VCaP (cell line): ENCODE measurements around the gene NME3.

Experiments
- H3K27ac ChIP-seq: fragments of 450-650 bp; 2 replicates; pipeline ENCODE4 v1.5.1; 2017
- CTCF ChIP-seq: fragments of 450-650 bp; conservative IDR thresholded peaks from 2 replicates; pipeline ENCODE4 v1.5.1; 2017; ENCODE audit warnings: mild to moderate bottlenecking, moderate library complexity

NME3 gene

GRCh38 chr16:1771188-1771863 is at the start of gene NME3:
NME3 (minus strand) TSS chr16:1771543; CDS start chr16:1771534, 9 bp downstream.
- TF ChIP-seq CTCF, result no peak
- H3K27ac ChIP-seq, result peak within 1 kb of the TSS; percentile 88

GRCh38 chr16:1820946-1821290 is 49.6 kb upstream of the NME3 start:
- TF ChIP-seq CTCF, result no peak
- no peak overlapping the region for H3K27ac ChIP-seq

- no peak overlapping the region for H3K27ac ChIP-seq
- TF ChIP-seq CTCF, result no peak
Measured at GRCh38 chr16:1820096-1820945, 49.0 kb upstream of the NME3 start.

GRCh38 chr16:1819611-1820010 is 48.3 kb upstream of the NME3 start:
- no peak overlapping the region for H3K27ac ChIP-seq
- TF ChIP-seq CTCF, result no peak

- TF ChIP-seq CTCF, result no peak
- no peak overlapping the region for H3K27ac ChIP-seq
Measured at GRCh38 chr16:1818873-1819525, 47.7 kb upstream of the NME3 start.

- H3K27ac ChIP-seq, result no peak overlapping the region
- TF ChIP-seq CTCF, result no peak
Measured at GRCh38 chr16:1818204-1818872, 47.0 kb upstream of the NME3 start.

- H3K27ac ChIP-seq, result no peak overlapping the region
- TF ChIP-seq CTCF, result no peak
Measured at GRCh38 chr16:1817716-1818115, 46.4 kb upstream of the NME3 start.
